WI38 (cell line): ENCODE measurements around the gene NPLOC4.
"Not testable (repeated sequence)": the region's sequence is repeated elsewhere in the genome, so short reads cannot be mapped to it uniquely, and the experiment has no call there.

Experiments
- H3K4me3 ChIP-seq: 2 replicates; pipeline ENCODE4 v1.5.1; 2011; ENCODE audit warnings: low read depth, mild to moderate bottlenecking, control low read depth, low read length
- TF ChIP-seq, protein P1 (sequence below): IDR thresholded peaks from 2 replicates; pipeline ENCODE4 v1.5.1; 2012; ENCODE audit warnings: low read depth, mild to moderate bottlenecking, control low read depth, low read length

Gene NPLOC4

DNA sequence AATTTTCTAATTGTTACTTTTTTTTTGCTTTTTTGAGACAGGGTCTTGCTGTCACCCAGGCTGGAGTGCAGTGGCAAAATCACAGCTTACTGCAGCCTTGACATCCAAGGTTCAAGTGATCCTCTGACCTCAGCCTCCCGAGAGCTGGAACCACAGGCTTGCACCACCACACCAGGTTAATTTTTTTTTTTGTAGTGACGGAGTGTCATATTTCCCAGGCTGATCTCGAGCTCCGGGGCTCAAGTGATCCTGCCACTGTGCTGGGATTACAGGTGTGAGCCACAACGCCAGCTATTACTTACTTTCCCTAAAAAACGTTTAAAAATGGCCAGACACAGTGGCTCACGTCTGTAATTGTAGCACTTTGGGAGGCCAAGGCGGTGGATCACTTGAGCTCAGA, 6.6 kb downstream of the NPLOC4 start:
- H3K4me3 ChIP-seq = no peak overlapping the region
- TF ChIP-seq, protein P1, sequence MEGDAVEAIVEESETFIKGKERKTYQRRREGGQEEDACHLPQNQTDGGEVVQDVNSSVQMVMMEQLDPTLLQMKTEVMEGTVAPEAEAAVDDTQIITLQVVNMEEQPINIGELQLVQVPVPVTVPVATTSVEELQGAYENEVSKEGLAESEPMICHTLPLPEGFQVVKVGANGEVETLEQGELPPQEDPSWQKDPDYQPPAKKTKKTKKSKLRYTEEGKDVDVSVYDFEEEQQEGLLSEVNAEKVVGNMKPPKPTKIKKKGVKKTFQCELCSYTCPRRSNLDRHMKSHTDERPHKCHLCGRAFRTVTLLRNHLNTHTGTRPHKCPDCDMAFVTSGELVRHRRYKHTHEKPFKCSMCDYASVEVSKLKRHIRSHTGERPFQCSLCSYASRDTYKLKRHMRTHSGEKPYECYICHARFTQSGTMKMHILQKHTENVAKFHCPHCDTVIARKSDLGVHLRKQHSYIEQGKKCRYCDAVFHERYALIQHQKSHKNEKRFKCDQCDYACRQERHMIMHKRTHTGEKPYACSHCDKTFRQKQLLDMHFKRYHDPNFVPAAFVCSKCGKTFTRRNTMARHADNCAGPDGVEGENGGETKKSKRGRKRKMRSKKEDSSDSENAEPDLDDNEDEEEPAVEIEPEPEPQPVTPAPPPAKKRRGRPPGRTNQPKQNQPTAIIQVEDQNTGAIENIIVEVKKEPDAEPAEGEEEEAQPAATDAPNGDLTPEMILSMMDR = no peak

GRCh38 chr17:81621494-81622130, 15.3 kb downstream of the NPLOC4 start:
- TF ChIP-seq, protein P1 = no peak
- no peak overlapping the region for H3K4me3 ChIP-seq

DNA sequence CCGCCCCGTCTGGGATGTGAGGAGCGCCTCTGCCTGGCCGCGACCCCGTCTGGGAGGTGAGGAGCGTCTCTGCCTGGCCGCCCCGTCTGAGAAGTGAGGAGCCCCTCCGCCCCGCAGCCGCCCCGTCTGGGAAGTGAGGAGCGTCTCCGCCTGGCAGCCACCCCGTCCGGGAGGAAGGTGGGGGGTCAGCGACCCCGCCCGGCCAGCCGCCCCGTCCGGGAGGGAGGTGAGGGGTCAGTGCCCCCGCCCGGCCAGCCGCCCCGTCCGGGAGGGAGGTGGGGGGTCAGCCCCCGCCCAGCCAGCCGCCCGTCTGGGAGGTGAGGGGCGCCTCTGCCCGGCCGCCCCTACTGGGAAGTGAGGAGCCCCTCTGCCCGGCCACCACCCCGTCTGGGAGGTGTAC, 18.6 kb downstream of the NPLOC4 start:
- H3K4me3 ChIP-seq = not testable (repeated sequence)

- no peak overlapping the region for H3K4me3 ChIP-seq
- TF ChIP-seq, protein P1 = no peak
Measured at GRCh38 chr17:81616877-81617276, 20.0 kb downstream of the NPLOC4 start.

- H3K4me3 ChIP-seq = no peak overlapping the region
- TF ChIP-seq, protein P1 = no peak
Measured at GRCh38 chr17:81615401-81615930, 21.4 kb downstream of the NPLOC4 start.

DNA sequence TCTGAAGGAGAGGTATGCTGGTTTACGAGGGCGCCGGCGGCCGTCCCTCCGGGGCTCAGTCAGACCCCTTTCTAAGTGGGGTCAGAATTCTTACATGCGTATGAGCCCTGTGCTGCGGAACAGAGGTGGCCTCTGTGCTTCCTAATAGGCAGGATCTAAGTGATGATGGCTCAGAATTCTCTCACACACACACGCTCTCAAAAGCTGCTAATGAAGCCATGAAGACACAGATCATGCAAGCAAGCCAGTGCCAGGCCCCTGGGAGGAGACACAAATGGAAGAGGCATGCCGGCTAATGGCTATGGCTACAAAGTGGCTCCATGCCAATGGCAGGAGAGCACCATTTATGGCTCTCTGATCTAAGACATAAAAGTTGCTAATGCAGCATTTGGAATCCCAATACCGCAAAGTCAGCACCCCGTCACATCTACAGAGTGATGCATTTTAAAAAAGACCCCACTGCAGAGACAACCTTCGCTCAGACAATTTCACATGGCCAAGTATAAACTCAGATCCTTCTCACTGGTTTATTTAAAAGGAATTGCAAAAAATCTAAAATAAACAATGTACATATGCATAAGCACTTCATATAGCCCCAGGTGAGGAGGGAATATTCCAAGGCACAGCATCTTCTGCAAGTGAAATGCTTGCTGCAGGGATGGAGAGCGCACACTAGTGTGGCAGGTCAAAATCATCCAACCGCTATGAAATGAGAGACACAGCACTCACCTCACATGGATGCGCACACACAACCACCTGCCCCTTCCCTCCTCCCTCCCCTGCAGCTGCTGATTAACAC, 24.5 kb downstream of the NPLOC4 start:
- TF ChIP-seq, protein P1 = no peak
- no peak overlapping the region for H3K4me3 ChIP-seq

GRCh38 chr17:81609541-81610311, 27.2 kb downstream of the NPLOC4 start:
- TF ChIP-seq, protein P1 = no peak
- H3K4me3 ChIP-seq = no peak overlapping the region
